ENCODE results near the gene TNFRSF18.
"Not testable (repeated sequence)": the region's sequence is repeated elsewhere in the genome, so short reads cannot be mapped to it uniquely, and the experiment has no call there.

TNFRSF18 gene

GRCh38 chr1:1176931-1177330, 29.5 kb downstream of the TNFRSF18 start:
- TF ChIP-seq CTCF (IDR thresholded peaks at IDR 0.05; ENCODE audit: low read depth, low read length): no peak
- Histone ChIP-seq H3K27me3 (ENCODE audit: insufficient read depth, low read depth, severe bottlenecking) (no peaks in the 10 kb centered on the region), H3K27ac (no peak overlapping the region), H3K4me3 (ENCODE audit: low read depth, low read length) (no peak overlapping the region), H3K9me3 (ENCODE audit: severe bottlenecking) (no peaks in the 10 kb centered on the region), H3K36me3 (no peaks in the 10 kb centered on the region)
- no peak for DNase-seq

GRCh38 chr1:1176063-1176761, 30.2 kb downstream of the TNFRSF18 start:
- H3K36me3 ChIP-seq; H3K4me3 ChIP-seq (ENCODE audit: low read depth, low read length); H3K9me3 ChIP-seq (ENCODE audit: severe bottlenecking); DNase-seq; H3K27me3 ChIP-seq (ENCODE audit: insufficient read depth, low read depth, severe bottlenecking); H3K27ac ChIP-seq: not testable (repeated sequence)

- DNase-seq: no peak
- Histone ChIP-seq H3K27me3 (ENCODE audit: insufficient read depth, low read depth, severe bottlenecking) (no peaks in the 10 kb centered on the region), H3K4me3 (ENCODE audit: low read depth, low read length) (no peak overlapping the region), H3K9me3 (ENCODE audit: severe bottlenecking) (no peaks in the 10 kb centered on the region), H3K27ac (no peak overlapping the region), H3K36me3 (no peaks in the 10 kb centered on the region)
- TF ChIP-seq CTCF (IDR thresholded peaks at IDR 0.05; ENCODE audit: low read depth, low read length): no peak
These were observed 30.9 kb downstream of the TNFRSF18 start for GRCh38 chr1:1175221-1176062.

- Histone ChIP-seq H3K27ac (no peak within 1 kb of the TSS), H3K4me3 (ENCODE audit: low read depth, low read length) (no peak within 1 kb of the TSS), H3K27me3 (ENCODE audit: insufficient read depth, low read depth, severe bottlenecking) (no peaks in the 10 kb centered on the region), H3K36me3 (no peaks in the 10 kb centered on the region), H3K9me3 (ENCODE audit: severe bottlenecking) (no peaks in the 10 kb centered on the region)
- no peak for TF ChIP-seq CTCF (IDR thresholded peaks at IDR 0.05; ENCODE audit: low read depth, low read length)
- no peak for DNase-seq
These were observed 32.5 kb downstream of the TNFRSF18 start, which contains the start of gene TTLL10 for GRCh38 chr1:1173793-1174415. Gene TTLL10 (plus strand): TSS chr1:1173880. CDS start chr1:1179216, 5,336 bp downstream.

GRCh38 chr1:1173061-1173792, 33.2 kb downstream of the TNFRSF18 start:
- no peak for DNase-seq
- Histone ChIP-seq H3K27me3 (ENCODE audit: insufficient read depth, low read depth, severe bottlenecking) (no peaks in the 10 kb centered on the region), H3K4me3 (ENCODE audit: low read depth, low read length) (no peak overlapping the region), H3K27ac (no peak overlapping the region), H3K36me3 (no peaks in the 10 kb centered on the region), H3K9me3 (ENCODE audit: severe bottlenecking) (no peaks in the 10 kb centered on the region)
- TF ChIP-seq CTCF (IDR thresholded peaks at IDR 0.05; ENCODE audit: low read depth, low read length): no peak
